GM12891 (cell line): ENCODE measurements around the gene TMEM190.

Source experiments
- DNase-seq: peaks from one replicate; pipeline ENCODE4 v3.0.0; 2011; ENCODE audit warnings: low spot score; ENCODE audit not compliant: insufficient read length
- FAIRE-seq: peaks from 2 replicates; lab custom pipeline; 2011; peaks lifted over from hg19 to GRCh38; lab: Jason Lieb, UNC
- PAX5 ChIP-seq: IDR thresholded peaks from 2 replicates; pipeline ENCODE4 v1.6.1; 2011; ENCODE audit warnings: low read length, moderate library complexity, mild to moderate bottlenecking; ENCODE audit not compliant: insufficient read depth, severe bottlenecking
- POLR2A ChIP-seq: IDR thresholded peaks from 2 replicates; pipeline ENCODE4 v1.6.1; 2011; ENCODE audit warnings: low read depth, low read length, control low read depth
- POLR2AphosphoS5 ChIP-seq: IDR thresholded peaks from 2 replicates; pipeline ENCODE4 v1.6.1; 2011; ENCODE audit warnings: low read depth, low read length, control low read depth
- POU2F2 ChIP-seq: IDR thresholded peaks from 2 replicates; pipeline ENCODE4 v1.6.1; 2011; ENCODE audit warnings: low read depth, mild to moderate bottlenecking, control low read depth, low read length, moderate library complexity
- SPI1 ChIP-seq: IDR thresholded peaks from 2 replicates; pipeline ENCODE4 v1.6.1; 2011; ENCODE audit warnings: low read depth, low read length, control low read depth
- TAF1 ChIP-seq: IDR thresholded peaks from 2 replicates; pipeline ENCODE4 v1.6.1; 2011; ENCODE audit warnings: low read depth, low read length, control low read depth

TMEM190 gene

GRCh38 chr19:55382522-55383054, 6.0 kb downstream of the TMEM190 start:
- FAIRE-seq (no peak), DNase-seq (no peak)
- TF ChIP-seq POLR2A (no peak), TAF1 (no peak)

GRCh38 chr19:55383279-55384130, 6.9 kb downstream of the TMEM190 start:
- TF ChIP-seq POU2F2 = no peak
- TF ChIP-seq TAF1 = no peak
- no peak for TF ChIP-seq PAX5
- TF ChIP-seq POLR2AphosphoS5 = no peak
- no peak for TF ChIP-seq POLR2A
- no peak for TF ChIP-seq SPI1
- FAIRE-seq = peak; percentile 26
- DNase-seq = peak; percentile 84

DNA sequence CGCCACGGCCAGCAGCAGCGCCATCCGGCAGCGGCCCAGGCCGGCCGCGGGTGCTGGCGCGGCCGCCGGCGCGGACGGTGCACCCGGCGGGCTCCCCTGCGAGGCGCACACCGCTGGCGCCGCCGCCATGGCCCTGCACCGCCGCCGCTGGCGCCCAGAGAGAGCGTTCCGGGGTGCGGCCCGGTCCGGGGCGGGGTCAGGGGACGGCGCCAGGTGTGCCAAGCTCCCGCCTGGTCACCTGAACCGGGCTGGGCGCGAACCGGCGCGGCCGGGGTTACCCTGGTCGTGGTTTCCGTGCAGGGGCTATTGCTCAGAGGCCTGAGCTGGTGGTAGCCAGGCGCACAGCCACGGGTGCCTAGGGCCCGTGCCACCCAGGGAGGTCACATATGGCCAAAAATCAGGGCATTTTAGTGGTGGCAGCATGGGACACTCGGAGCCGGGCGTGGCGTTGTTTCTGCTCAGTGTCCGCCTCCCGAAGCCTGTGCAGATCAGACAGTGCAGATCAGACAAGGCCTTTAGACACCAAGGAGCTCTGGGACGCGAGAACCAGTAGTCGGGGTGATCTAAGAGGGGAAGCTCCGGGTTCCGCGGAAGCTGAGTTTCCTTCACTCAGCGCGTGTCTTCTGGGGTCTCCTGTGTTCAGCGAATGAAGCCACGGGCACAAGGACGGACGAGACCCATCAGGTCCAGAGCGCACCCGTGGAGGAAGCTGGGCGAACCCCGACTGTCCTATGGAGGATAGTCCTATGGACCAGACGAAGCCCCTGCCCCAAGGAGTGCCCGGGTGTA, 7.7 kb downstream of the TMEM190 start, which contains the start of gene TMEM238:
TSS of gene TMEM238 (minus strand) at position 162 of the 789 bp plus-strand sequence. CDS start at position 129, 33 bp downstream.
- FAIRE-seq = peak; percentile 35
- no peak for DNase-seq
- no peak for TF ChIP-seq SPI1

DNA sequence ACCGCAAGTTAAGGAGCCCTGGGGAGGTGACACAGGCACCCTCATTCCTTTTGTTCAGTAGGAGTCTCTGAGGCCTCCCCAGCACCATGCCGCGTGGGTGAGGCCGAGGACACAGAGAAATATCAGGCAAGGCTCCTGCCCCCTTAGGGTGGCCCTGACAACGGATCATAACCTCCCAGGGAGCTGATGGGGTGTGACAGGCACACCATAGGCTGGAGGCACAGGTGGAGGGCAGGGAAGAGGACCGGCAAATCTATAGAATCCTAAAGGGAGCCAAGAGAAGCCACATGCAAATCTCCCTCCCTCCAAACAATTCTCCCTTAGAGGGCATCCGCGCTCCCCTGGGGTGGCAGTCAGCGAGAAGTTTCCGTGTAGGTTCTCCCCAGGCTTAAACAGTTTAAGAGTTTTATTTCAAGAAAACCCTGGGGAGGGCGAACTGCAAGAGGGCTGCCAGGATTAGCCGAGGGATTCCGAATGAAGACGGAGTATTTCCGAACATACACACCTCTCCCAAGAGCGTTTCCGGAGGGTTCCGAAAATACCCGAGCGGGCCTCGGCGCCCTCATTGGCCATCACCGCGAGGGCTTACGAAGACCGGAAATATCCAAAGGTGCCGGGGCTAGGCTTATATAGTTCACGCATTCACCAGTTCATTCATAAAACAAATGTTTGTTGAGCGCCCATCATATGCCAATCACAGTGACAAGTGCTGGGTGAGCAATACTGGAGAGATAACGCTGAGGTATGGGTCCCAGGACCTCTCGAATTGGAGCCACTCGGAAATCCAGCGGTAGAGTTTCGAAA, 8.5 kb downstream of the TMEM190 start:
- peak; percentile 86 for DNase-seq
- TF ChIP-seq SPI1 (no peak), POLR2A (no peak), PAX5 (no peak), POU2F2 (no peak; the same call in 1 of the 2 replicates), TAF1 (no peak), POLR2AphosphoS5 (no peak)
- no peak for FAIRE-seq

DNA sequence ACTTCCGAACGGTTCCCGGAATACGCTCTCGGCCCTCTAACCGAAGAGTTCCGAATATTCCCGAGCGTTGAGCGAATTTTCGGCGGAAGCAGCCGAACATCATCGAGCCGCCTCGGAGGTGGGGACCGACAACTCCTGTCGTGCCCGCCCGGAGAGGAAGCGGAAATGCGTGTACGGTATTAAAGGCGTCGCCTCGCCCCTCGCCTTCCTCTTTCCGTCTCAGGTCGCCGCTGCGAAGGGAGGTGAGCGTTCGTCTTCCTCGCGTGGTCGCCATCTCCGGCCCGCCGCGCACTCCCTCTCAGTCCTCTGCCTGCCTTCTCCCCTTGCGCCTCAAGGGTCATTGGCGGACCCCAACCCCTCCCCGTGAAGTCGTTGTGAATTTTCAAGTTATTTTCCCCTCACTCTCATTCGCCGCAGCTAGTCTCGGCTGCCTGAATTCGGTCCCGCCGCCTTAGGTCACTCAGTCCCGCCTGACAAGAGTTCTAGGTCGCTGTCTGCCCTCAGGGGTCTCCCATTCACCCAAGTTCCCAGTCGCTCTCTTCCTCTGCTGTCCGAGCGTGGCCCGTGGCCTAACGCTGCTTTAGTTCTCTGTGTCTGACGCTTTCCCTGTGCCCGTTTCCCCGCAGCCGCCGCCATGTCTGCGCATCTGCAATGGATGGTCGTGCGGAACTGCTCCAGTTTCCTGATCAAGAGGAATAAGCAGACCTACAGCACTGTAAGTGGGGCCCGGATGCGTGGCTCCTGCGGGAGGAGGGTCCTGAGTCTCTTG, 9.3 kb downstream of the TMEM190 start, which contains the start of gene RPL28:
TSS of gene RPL28 (plus strand) at position 209 of the 769 bp plus-strand sequence. CDS start at position 635, 426 bp downstream.
- peak; percentile 97 for FAIRE-seq
- peak; percentile 92 for DNase-seq
- peak; percentile 89 for TF ChIP-seq SPI1
- peak; percentile 100 for TF ChIP-seq POLR2A
- peak; percentile 100 for TF ChIP-seq POLR2AphosphoS5
- peak; percentile 97 for TF ChIP-seq POU2F2
- TF ChIP-seq TAF1 = peak; percentile 100
- peak; percentile 16 for TF ChIP-seq PAX5

DNA sequence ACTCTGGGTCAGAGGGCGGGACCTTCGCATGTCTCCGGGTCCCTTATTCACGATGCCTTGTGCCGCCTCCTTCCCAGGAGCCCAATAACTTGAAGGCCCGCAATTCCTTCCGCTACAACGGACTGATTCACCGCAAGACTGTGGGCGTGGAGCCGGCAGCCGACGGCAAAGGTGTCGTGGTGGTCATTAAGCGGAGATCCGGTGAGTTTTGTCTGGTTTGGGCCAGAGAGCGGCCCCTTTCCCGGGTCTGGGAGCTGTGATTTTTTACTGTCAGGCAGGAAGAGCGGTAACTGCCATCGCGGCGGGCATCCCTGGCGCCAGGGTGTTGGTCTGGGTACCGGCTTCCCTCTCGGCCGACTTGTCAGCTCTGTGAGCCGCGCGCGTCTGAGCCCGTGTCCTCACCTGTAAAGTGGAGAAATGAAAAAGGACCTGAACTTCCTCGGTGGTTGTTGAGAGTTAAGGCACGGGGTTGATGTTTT, 9.9 kb downstream of the TMEM190 start:
- no peak for DNase-seq
- no peak for FAIRE-seq
- TF ChIP-seq POU2F2 (no peak), PAX5 (no peak), TAF1 (no peak), POLR2A (no peak), SPI1 (no peak), POLR2AphosphoS5 (no peak)

- DNase-seq = no peak
- no peak for FAIRE-seq
- no peak; the same call in 1 of the 2 replicates for TF ChIP-seq POLR2AphosphoS5
- no peak for TF ChIP-seq POU2F2
- TF ChIP-seq PAX5 = no peak
- no peak for TF ChIP-seq POLR2A
- TF ChIP-seq SPI1 = no peak
- TF ChIP-seq TAF1 = no peak
These were observed 11.3 kb downstream of the TMEM190 start for GRCh38 chr19:55387736-55388497.

DNA sequence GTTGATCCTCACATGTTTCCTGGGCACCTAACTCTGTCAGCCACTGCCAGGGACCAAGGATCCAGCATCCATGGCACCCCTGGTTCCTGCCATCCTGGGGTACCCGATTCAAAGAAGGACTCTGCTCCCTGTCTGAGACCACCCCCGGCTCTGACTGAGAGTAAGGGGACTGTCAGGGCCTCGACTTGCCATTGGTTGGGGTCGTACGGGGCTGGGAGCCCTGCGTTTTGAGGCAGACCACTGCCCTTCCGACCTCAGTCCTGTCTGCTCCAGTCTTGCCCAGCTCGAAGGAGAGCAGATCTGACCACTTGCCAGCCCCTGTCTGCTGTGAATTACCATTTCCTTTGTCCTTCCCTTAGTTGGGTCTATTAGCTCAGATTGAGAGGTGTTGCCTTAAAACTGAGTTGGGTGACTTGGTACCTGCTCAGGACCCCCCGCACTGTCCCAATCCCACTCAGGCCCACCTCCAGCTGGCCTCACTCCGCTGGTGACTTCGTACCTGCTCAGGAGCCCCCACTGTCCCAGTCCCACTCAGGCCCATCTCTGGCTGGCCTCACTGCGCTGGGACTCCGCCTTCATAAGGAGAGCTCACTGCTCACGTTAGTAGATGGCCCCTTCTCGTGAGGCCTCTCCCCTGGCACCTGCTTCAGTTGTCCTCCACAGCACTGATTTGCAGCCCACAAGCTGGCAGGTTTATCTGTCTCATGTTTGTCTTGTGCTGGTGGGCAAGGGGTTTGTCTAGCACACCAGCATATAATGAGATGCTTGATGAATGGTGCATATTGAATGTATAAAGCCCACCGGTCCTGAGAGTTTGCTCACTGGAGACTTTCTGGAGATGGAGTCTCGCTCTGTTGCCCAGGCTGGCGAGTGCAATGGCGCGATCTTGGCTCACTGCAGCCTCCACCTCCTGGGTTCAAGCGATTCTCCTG, 13.0 kb downstream of the TMEM190 start:
- TF ChIP-seq POLR2AphosphoS5 (no peak; the same call in none of the 2 replicates), POU2F2 (0 out of 2 replicates have a peak, but pooled peaks have one; percentile 4), SPI1 (no peak), POLR2A (peak; percentile 59), TAF1 (no peak), PAX5 (no peak)
- FAIRE-seq (no peak), DNase-seq (no peak)
